Kidney glomerular epithelial cell (primary cell): ENCODE data around the gene PTPRM.

ENCODE experiments used
- DNase-seq: peaks from one replicate; lab custom pipeline; 2025; lab: John Stamatoyannopoulos, UW

PTPRM gene

GRCh38 chr18:8238507-8238906 lies 671.4 kb downstream of the PTPRM start:
- DNase-seq, result no peak

GRCh38 chr18:8241731-8242130 lies 674.6 kb downstream of the PTPRM start:
- DNase-seq, result no peak

GRCh38 chr18:8242151-8242696 lies 675.1 kb downstream of the PTPRM start:
- no peak for DNase-seq

- DNase-seq, result no peak
These were observed 680.6 kb downstream of the PTPRM start for GRCh38 chr18:8247700-8248099.

- no peak for DNase-seq
These were observed 681.5 kb downstream of the PTPRM start for GRCh38 chr18:8248576-8248975.

GRCh38 chr18:8249811-8250210 lies 682.7 kb downstream of the PTPRM start:
- no peak for DNase-seq

GRCh38 chr18:8252371-8252770 lies 685.3 kb downstream of the PTPRM start:
- DNase-seq, result no peak

GRCh38 chr18:8253944-8254343 lies 686.8 kb downstream of the PTPRM start:
- no peak for DNase-seq

- DNase-seq, result no peak
These were observed 687.5 kb downstream of the PTPRM start for GRCh38 chr18:8254654-8255053.

- no peak for DNase-seq
These were observed 690.8 kb downstream of the PTPRM start for GRCh38 chr18:8257851-8258434.

GRCh38 chr18:8260319-8260718 lies 693.2 kb downstream of the PTPRM start:
- no peak for DNase-seq

- no peak for DNase-seq
These were observed 693.7 kb downstream of the PTPRM start for GRCh38 chr18:8260827-8261226.

- DNase-seq, result no peak
These were observed 694.6 kb downstream of the PTPRM start for GRCh38 chr18:8261651-8262091.

- no peak for DNase-seq
These were observed 695.1 kb downstream of the PTPRM start for GRCh38 chr18:8262221-8262620.

- DNase-seq, result no peak
These were observed 697.0 kb downstream of the PTPRM start for GRCh38 chr18:8264116-8264515.

GRCh38 chr18:8264861-8265411 lies 697.8 kb downstream of the PTPRM start:
- DNase-seq, result no peak

GRCh38 chr18:8272254-8272653 lies 705.1 kb downstream of the PTPRM start:
- DNase-seq, result no peak

GRCh38 chr18:8274370-8274769 lies 707.3 kb downstream of the PTPRM start:
- DNase-seq, result no peak

- no peak for DNase-seq
These were observed 709.3 kb downstream of the PTPRM start for GRCh38 chr18:8276406-8276805.

- no peak for DNase-seq
These were observed 710.2 kb downstream of the PTPRM start for GRCh38 chr18:8277270-8277669.

- DNase-seq, result no peak
These were observed 712.2 kb downstream of the PTPRM start for GRCh38 chr18:8279346-8279745.

- DNase-seq, result no peak
These were observed 712.7 kb downstream of the PTPRM start for GRCh38 chr18:8279781-8280330.

GRCh38 chr18:8283891-8284585 lies 716.9 kb downstream of the PTPRM start:
- DNase-seq, result peak; percentile 10
